ENCODE data around the gene HECTD4.

HECTD4 gene

GRCh38 chr12:112381883-112382796 lies at the start of gene HECTD4:
Gene HECTD4 (minus strand): TSS chr12:112382431. CDS start chr12:112382128, 303 bp downstream.
- peak within 1 kb of the TSS; percentile 45 for H3K4me3 ChIP-seq (IDR thresholded peaks at IDR 0.05; ENCODE audit: insufficient read depth, low read depth, low read length)
- peak within 1 kb of the TSS; percentile 68 for H3K9ac ChIP-seq
- H3K27ac ChIP-seq: peak within 1 kb of the TSS; percentile 80
- H3K36me3 ChIP-seq (ENCODE audit: insufficient read depth): no peaks in the 10 kb centered on the region
- H3K4me1 ChIP-seq (ENCODE audit: low read depth, poor library complexity, severe bottlenecking): peaks cover 25% of the 10 kb centered on the region
- TF ChIP-seq CTCF (conservative IDR thresholded peaks at IDR 0.05; ENCODE audit: low read depth, low read length): no peak
- peaks cover 42% of the 10 kb centered on the region for H3K79me2 ChIP-seq (ENCODE audit: insufficient read depth, low read depth)
- peak within 1 kb of the TSS; percentile 71 for H3K4me2 ChIP-seq
- H2AFZ ChIP-seq (ENCODE audit: low read depth): peak within 1 kb of the TSS; percentile 87
- H4K20me1 ChIP-seq (ENCODE audit: insufficient read depth): no peaks in the 10 kb centered on the region
- H3K27me3 ChIP-seq (ENCODE audit: insufficient read depth, low read depth): no peaks in the 10 kb centered on the region

- no peak for TF ChIP-seq CTCF (conservative IDR thresholded peaks at IDR 0.05; ENCODE audit: low read depth, low read length)
- Histone ChIP-seq H3K9ac (no peak overlapping the region), H3K4me1 (ENCODE audit: low read depth, poor library complexity, severe bottlenecking) (no peaks in the 10 kb centered on the region), H3K36me3 (ENCODE audit: insufficient read depth) (no peaks in the 10 kb centered on the region), H3K4me3 (IDR thresholded peaks at IDR 0.05; ENCODE audit: insufficient read depth, low read depth, low read length) (no peak overlapping the region), H4K20me1 (ENCODE audit: insufficient read depth) (no peaks in the 10 kb centered on the region), H3K27ac (no peak overlapping the region), H3K4me2 (no peak overlapping the region), H2AFZ (ENCODE audit: low read depth) (no peak overlapping the region), H3K27me3 (ENCODE audit: insufficient read depth, low read depth) (no peaks in the 10 kb centered on the region), H3K79me2 (ENCODE audit: insufficient read depth, low read depth) (peaks cover 15% of the 10 kb centered on the region; the same call in 1 of the 2 replicates)
Measured at GRCh38 chr12:112431965-112432364, 49.7 kb upstream of the HECTD4 start.

- peaks cover 17% of the 10 kb centered on the region; the same call in 1 of the 2 replicates for H3K79me2 ChIP-seq (ENCODE audit: insufficient read depth, low read depth)
- no peaks in the 10 kb centered on the region for H3K4me1 ChIP-seq (ENCODE audit: low read depth, poor library complexity, severe bottlenecking)
- H3K4me2 ChIP-seq: no peak overlapping the region
- H3K36me3 ChIP-seq (ENCODE audit: insufficient read depth): no peaks in the 10 kb centered on the region
- TF ChIP-seq CTCF (conservative IDR thresholded peaks at IDR 0.05; ENCODE audit: low read depth, low read length): no peak
- no peaks in the 10 kb centered on the region for H3K27me3 ChIP-seq (ENCODE audit: insufficient read depth, low read depth)
- no peak overlapping the region for H3K9ac ChIP-seq
- H2AFZ ChIP-seq (ENCODE audit: low read depth): no peak overlapping the region
- H3K4me3 ChIP-seq (IDR thresholded peaks at IDR 0.05; ENCODE audit: insufficient read depth, low read depth, low read length): no peak overlapping the region
- H3K27ac ChIP-seq: no peak overlapping the region
- H4K20me1 ChIP-seq (ENCODE audit: insufficient read depth): no peaks in the 10 kb centered on the region
Measured at GRCh38 chr12:112430929-112431328, 48.7 kb upstream of the HECTD4 start.

GRCh38 chr12:112427760-112428159 lies 45.5 kb upstream of the HECTD4 start:
- H3K27ac ChIP-seq: no peak overlapping the region
- no peak overlapping the region for H3K4me2 ChIP-seq
- no peaks in the 10 kb centered on the region for H3K4me1 ChIP-seq (ENCODE audit: low read depth, poor library complexity, severe bottlenecking)
- peaks cover 36% of the 10 kb centered on the region; the same call in 1 of the 2 replicates for H3K79me2 ChIP-seq (ENCODE audit: insufficient read depth, low read depth)
- H3K36me3 ChIP-seq (ENCODE audit: insufficient read depth): no peaks in the 10 kb centered on the region
- TF ChIP-seq CTCF (conservative IDR thresholded peaks at IDR 0.05; ENCODE audit: low read depth, low read length): no peak
- no peaks in the 10 kb centered on the region for H3K27me3 ChIP-seq (ENCODE audit: insufficient read depth, low read depth)
- H3K4me3 ChIP-seq (IDR thresholded peaks at IDR 0.05; ENCODE audit: insufficient read depth, low read depth, low read length): no peak overlapping the region
- no peaks in the 10 kb centered on the region for H4K20me1 ChIP-seq (ENCODE audit: insufficient read depth)
- H3K9ac ChIP-seq: no peak overlapping the region
- no peak overlapping the region for H2AFZ ChIP-seq (ENCODE audit: low read depth)

Data from KMS-11 (cell line).